ENCODE measurements around the gene CREG2.

CREG2 gene

DNA sequence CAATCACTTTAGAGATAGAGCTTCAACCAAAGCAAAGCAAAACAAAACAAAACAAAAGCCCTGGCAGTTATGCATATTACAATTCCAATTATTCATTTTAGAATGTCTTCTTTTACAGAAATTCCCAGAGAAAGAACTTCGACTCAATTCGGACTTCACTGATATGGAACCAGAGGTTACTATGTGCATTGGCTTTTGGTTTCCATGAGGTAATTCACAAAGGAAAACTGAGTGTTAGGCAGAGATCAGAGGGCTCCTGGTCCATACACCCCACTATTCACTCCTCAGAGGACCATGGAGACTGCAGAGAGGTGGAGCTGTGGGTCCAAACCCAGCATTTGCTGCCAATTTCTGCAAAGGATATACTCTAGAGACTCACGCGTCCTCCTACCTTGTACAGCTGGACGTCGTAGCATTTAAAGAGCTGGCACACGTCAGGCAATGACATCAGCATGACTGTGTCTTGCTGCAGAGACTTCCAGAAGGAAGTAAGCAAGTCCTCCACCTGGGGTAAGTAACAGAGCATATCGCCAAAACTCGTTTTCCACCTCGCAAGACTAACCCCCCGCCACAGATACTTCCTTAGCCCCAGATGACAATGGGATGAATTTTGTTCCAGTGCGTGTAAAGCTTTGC is 31.3 kb upstream of the CREG2 start:
- no peak for TF ChIP-seq REST (IDR thresholded peaks at IDR 0.05; ENCODE audit: insufficient replicate concordance, low read depth)
- Histone ChIP-seq H3K27ac (replicated peaks) (no peak overlapping the region), H3K27me3 (ENCODE audit: insufficient read depth, poor library complexity, severe bottlenecking) (no peaks in the 10 kb centered on the region), H3K4me3 (replicated peaks; ENCODE audit: insufficient read depth, low read length) (no peak overlapping the region)
- DNase-seq (ENCODE audit: low read depth in 1 of 2, low spot score in 1 of 2), result no peak

DNA sequence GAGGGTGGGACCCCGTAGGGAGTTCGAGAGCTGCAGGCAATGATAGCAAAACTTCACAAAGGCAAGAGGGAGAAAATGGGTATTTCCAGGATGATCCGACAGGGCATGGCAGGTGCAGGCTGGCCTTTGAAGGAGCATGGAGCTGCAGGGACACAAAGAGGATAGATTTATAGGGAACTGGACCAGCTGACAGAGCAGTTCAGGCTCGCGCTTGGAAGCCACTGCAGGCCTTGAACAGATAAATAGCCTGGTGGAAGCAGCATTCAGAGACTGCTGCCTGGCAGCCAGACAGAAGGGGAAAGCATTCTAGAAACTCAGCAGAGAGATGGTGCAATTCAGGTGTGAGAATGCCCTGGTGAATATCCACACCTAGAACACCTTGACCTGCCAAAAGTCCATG is 29.3 kb upstream of the CREG2 start:
- Histone ChIP-seq H3K27me3 (ENCODE audit: insufficient read depth, poor library complexity, severe bottlenecking) (no peaks in the 10 kb centered on the region), H3K27ac (replicated peaks) (no peak overlapping the region), H3K4me3 (replicated peaks; ENCODE audit: insufficient read depth, low read length) (no peak overlapping the region)
- no peak for DNase-seq (ENCODE audit: low read depth in 1 of 2, low spot score in 1 of 2)
- TF ChIP-seq SPI1 (IDR thresholded peaks at IDR 0.05; ENCODE audit: borderline replicate concordance, low read depth) (no peak), CTCF (IDR thresholded peaks at IDR 0.05; ENCODE audit: insufficient read depth, low read length) (no peak), GABPA (IDR thresholded peaks at IDR 0.05; ENCODE audit: low read depth) (no peak), REST (IDR thresholded peaks at IDR 0.05; ENCODE audit: insufficient replicate concordance, low read depth) (no peak), POLR2AphosphoS5 (IDR thresholded peaks at IDR 0.05; ENCODE audit: low read depth) (no peak)

- no peak for TF ChIP-seq SPI1 (IDR thresholded peaks at IDR 0.05; ENCODE audit: borderline replicate concordance, low read depth)
- no peak for TF ChIP-seq GABPA (IDR thresholded peaks at IDR 0.05; ENCODE audit: low read depth)
- TF ChIP-seq REST (IDR thresholded peaks at IDR 0.05; ENCODE audit: insufficient replicate concordance, low read depth), result no peak
- TF ChIP-seq POLR2AphosphoS5 (IDR thresholded peaks at IDR 0.05; ENCODE audit: low read depth), result no peak
- no peak for TF ChIP-seq CTCF (IDR thresholded peaks at IDR 0.05; ENCODE audit: insufficient read depth, low read length)
- no peak overlapping the region for H3K4me3 ChIP-seq (replicated peaks; ENCODE audit: insufficient read depth, low read length)
- H3K27me3 ChIP-seq (ENCODE audit: insufficient read depth, poor library complexity, severe bottlenecking), result no peaks in the 10 kb centered on the region
- no peak for DNase-seq (ENCODE audit: low read depth in 1 of 2, low spot score in 1 of 2)
- no peak overlapping the region for H3K27ac ChIP-seq (replicated peaks)
Measured at GRCh38 chr2:101415884-101416283, 28.6 kb upstream of the CREG2 start.

All from HL-60 (cell line).